ENCODE data around the gene ACTR1A.

DNA sequence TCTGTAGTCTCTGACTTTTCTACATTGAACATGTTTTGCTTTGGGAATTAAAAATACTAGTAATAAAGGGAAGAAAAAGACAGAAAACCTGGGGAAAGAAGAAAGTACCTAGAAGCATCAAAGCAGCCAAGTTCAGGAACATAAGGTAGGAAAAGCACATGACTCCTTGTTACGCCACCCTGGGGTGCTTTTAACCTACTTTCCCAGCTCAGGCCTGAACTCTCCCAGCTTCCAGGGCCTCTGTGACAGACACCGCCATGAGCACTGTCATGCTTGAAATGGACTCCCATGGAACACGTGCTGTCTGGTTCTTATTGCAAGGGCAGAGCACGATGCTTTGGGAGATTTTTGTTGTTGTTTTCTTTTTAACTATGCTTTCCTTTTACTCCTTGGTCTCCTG is 11.4 kb downstream of the ACTR1A start:
- TF ChIP-seq CTCF (IDR thresholded peaks at IDR 0.05; ENCODE audit: insufficient read depth, low read length), result no peak
- TF ChIP-seq, protein P1, sequence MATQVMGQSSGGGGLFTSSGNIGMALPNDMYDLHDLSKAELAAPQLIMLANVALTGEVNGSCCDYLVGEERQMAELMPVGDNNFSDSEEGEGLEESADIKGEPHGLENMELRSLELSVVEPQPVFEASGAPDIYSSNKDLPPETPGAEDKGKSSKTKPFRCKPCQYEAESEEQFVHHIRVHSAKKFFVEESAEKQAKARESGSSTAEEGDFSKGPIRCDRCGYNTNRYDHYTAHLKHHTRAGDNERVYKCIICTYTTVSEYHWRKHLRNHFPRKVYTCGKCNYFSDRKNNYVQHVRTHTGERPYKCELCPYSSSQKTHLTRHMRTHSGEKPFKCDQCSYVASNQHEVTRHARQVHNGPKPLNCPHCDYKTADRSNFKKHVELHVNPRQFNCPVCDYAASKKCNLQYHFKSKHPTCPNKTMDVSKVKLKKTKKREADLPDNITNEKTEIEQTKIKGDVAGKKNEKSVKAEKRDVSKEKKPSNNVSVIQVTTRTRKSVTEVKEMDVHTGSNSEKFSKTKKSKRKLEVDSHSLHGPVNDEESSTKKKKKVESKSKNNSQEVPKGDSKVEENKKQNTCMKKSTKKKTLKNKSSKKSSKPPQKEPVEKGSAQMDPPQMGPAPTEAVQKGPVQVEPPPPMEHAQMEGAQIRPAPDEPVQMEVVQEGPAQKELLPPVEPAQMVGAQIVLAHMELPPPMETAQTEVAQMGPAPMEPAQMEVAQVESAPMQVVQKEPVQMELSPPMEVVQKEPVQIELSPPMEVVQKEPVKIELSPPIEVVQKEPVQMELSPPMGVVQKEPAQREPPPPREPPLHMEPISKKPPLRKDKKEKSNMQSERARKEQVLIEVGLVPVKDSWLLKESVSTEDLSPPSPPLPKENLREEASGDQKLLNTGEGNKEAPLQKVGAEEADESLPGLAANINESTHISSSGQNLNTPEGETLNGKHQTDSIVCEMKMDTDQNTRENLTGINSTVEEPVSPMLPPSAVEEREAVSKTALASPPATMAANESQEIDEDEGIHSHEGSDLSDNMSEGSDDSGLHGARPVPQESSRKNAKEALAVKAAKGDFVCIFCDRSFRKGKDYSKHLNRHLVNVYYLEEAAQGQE (IDR thresholded peaks at IDR 0.05; ENCODE audit: insufficient replicate concordance, low read depth), result no peak
- TF ChIP-seq POLR2AphosphoS5 (IDR thresholded peaks at IDR 0.05; ENCODE audit: low read depth), result no peak
